ENCODE results near the gene SLC16A6. TPM values are rescaled to one million over a fixed set of nuclear protein-coding genes. Genes with fewer than 3 reads are reported as not detected.
"Not testable (repeated sequence)": the region's sequence is repeated elsewhere in the genome, so short reads cannot be mapped to it uniquely, and the experiment has no call there.

The SLC16A6 gene
- total and polyA plus RNA-seq, 2 of the 4 experiments (the other 2 are of a cell fraction), result 0.22 to 0.54 TPM

- H2AK5ac ChIP-seq (ENCODE audit: low read depth, low read length); H3K27ac ChIP-seq (ENCODE audit: insufficient read depth, low read length); in situ Hi-C loops (cut with MboI; ENCODE audit: low sequenced_read_pairs); H2BK120ac ChIP-seq (ENCODE audit: low read depth, low read length); H3K4me3 ChIP-seq (ENCODE audit: insufficient read depth, low read depth, low read length); H3K9me1 ChIP-seq (ENCODE audit: insufficient read depth, low read length); dilution Hi-C loops (cut with HindIII; ENCODE audit: low sequenced_read_pairs, unreplicated experiment); H4K91ac ChIP-seq (ENCODE audit: insufficient read depth, low read depth, low read length); H3K23ac ChIP-seq (ENCODE audit: low read depth, low read length); BruUV-seq (replicated peaks); intact Hi-C loops (cut with micrococcal nuclease); H3K79me1 ChIP-seq (ENCODE audit: low read depth in 1 of 2, low read length in 2 of 2); H4K8ac ChIP-seq (ENCODE audit: low read depth in 2 of 2, low read length in 2 of 2); H3K4ac ChIP-seq (ENCODE audit: low read depth, low read length); H3K18ac ChIP-seq (ENCODE audit: low read depth, low read length); H2AFZ ChIP-seq (replicated peaks; ENCODE audit: low read length, poor library complexity); H3K14ac ChIP-seq (replicated peaks; ENCODE audit: low read depth, low read length); H3K27me3 ChIP-seq (ENCODE audit: control insufficient read depth, insufficient read depth, low read length); H4K20me1 ChIP-seq (ENCODE audit: insufficient read depth, low read length); H3K36me3 ChIP-seq (ENCODE audit: control insufficient read depth, insufficient read depth, low read length); DNase-seq; POLR2A ChIA-PET (ENCODE audit: unreplicated experiment); ATAC-seq (ENCODE audit: low read depth); H2AK9ac ChIP-seq (replicated peaks; ENCODE audit: low read depth, low read length, poor library complexity); H2BK5ac ChIP-seq (ENCODE audit: low read depth, low read length, poor library complexity, severe bottlenecking); H2BK15ac ChIP-seq (ENCODE audit: low read depth, low read length); H3K9ac ChIP-seq (ENCODE audit: low read depth, low read length); H4K5ac ChIP-seq (ENCODE audit: low read depth, low read length); H3K9me3 ChIP-seq (ENCODE audit: control insufficient read depth, insufficient read depth, low read length); CTCF ChIA-PET; H3K4me1 ChIP-seq (ENCODE audit: control insufficient read depth, insufficient read depth, low read length); H3K56ac ChIP-seq (ENCODE audit: extremely low read depth, insufficient read depth, low read length); H3K4me2 ChIP-seq (ENCODE audit: low read depth, low read length); H2BK20ac ChIP-seq (ENCODE audit: low read depth, low read length): not testable (repeated sequence)
- whole genome bisulfite sequencing, 2 experiments (ENCODE audit: extremely low coverage in 2 of 2, insufficient read length in 1 of 2), result no CpG with 5 or more reads among the region's 6 CpGs
Measured at GRCh38 chr17:68281965-68282364, 9.0 kb downstream of the SLC16A6 start.
